Stimulated activated CD4-positive, alpha-beta T cell treated with anti-CD3 and anti-CD28 coated beads, Interleukin-1b, Interleukin-23, amount 100 ng/mL, for 4 hours (primary cell): Measurements from ENCODE around the gene TLX2.

Experiments used
- DNase-seq, 2 donors: peaks; one replicate each; pipeline ENCODE4 v3.0.0-alpha.2; 2020; ENCODE audit warnings: low read depth in 2 of 2

TLX2 gene

GRCh38 chr2:74511104-74511989 lies 2.9 kb upstream of the TLX2 start:
- DNase-seq: no peak

GRCh38 chr2:74512744-74513604 lies 1.3 kb upstream of the TLX2 start:
- DNase-seq: no peak

- DNase-seq: peak in 1 of 2 donors; percentile 26
These were observed 464 bp upstream of the TLX2 start for GRCh38 chr2:74513605-74514367.

GRCh38 chr2:74515271-74515980 lies 1.2 kb downstream of the TLX2 start:
- DNase-seq: no peak

- peak; percentile 71 to 75 for DNase-seq
These were observed 1.9 kb downstream of the TLX2 start for GRCh38 chr2:74515981-74516633.

- DNase-seq: no peak
These were observed 2.4 kb downstream of the TLX2 start for GRCh38 chr2:74516650-74517049.

- DNase-seq: no peak
These were observed 8.3 kb downstream of the TLX2 start for GRCh38 chr2:74522516-74522915.

GRCh38 chr2:74524005-74524404 lies 9.8 kb downstream of the TLX2 start:
- DNase-seq: no peak

- no peak for DNase-seq
These were observed 10.9 kb downstream of the TLX2 start for GRCh38 chr2:74524955-74525716.

- no peak for DNase-seq
These were observed 11.7 kb downstream of the TLX2 start, which contains the start of gene DQX1 for GRCh38 chr2:74525717-74526648. TSS of gene DQX1 (minus strand) at chr2:74526231. CDS start at chr2:74525729, 502 bp downstream.

- no peak for DNase-seq
These were observed 12.5 kb downstream of the TLX2 start for GRCh38 chr2:74526649-74527230.

- no peak for DNase-seq
These were observed 13.5 kb downstream of the TLX2 start for GRCh38 chr2:74527741-74528140.

GRCh38 chr2:74528600-74529356 lies 14.5 kb downstream of the TLX2 start:
- DNase-seq: no peak

- DNase-seq: peak; percentile 76 to 86
These were observed 15.3 kb downstream of the TLX2 start, which contains the start of the genes AUP1 and HTRA2 for GRCh38 chr2:74529357-74530238. TSS of gene AUP1 (minus strand) at chr2:74529706. CDS start at chr2:74529629, 77 bp downstream. TSS of gene HTRA2 (plus strand) at chr2:74529933. CDS start at chr2:74530007, 74 bp downstream.

- DNase-seq: peak in 1 of 2 donors; percentile 22
These were observed 16.3 kb downstream of the TLX2 start for GRCh38 chr2:74530239-74531187.
